ENCODE results near the gene DYNC2H1. TPM values are rescaled to one million over a fixed set of nuclear protein-coding genes. Genes with fewer than 3 reads are reported as not detected.

The DYNC2H1 gene
- total RNA-seq, 2 donors from 2014 or later, result 18.1 to 18.2 TPM

GRCh38 chr11:103079833-103080232 lies 29.4 kb upstream of the DYNC2H1 start:
- DNase-seq (ENCODE audit: low spot score), result no peak
- TF ChIP-seq POLR2A (IDR thresholded peaks at IDR 0.05) (no peak), CTCF (IDR thresholded peaks at IDR 0.05) (no peak), POLR2AphosphoS5 (IDR thresholded peaks at IDR 0.05) (no peak)
- Histone ChIP-seq H3K27ac (no peak overlapping the region), H3K4me3 (no peak overlapping the region), H3K4me1 (replicated peaks) (no peaks in the 10 kb centered on the region), H3K36me3 (no peaks in the 10 kb centered on the region), H3K9me3 (no peaks in the 10 kb centered on the region), H3K27me3 (replicated peaks; ENCODE audit: insufficient read depth) (no peaks in the 10 kb centered on the region)
- 68% methylated on average over 1 of the region's 1 CpG for WGBS
- intact Hi-C loops (cut with DNase I), result no loop called here

DNA sequence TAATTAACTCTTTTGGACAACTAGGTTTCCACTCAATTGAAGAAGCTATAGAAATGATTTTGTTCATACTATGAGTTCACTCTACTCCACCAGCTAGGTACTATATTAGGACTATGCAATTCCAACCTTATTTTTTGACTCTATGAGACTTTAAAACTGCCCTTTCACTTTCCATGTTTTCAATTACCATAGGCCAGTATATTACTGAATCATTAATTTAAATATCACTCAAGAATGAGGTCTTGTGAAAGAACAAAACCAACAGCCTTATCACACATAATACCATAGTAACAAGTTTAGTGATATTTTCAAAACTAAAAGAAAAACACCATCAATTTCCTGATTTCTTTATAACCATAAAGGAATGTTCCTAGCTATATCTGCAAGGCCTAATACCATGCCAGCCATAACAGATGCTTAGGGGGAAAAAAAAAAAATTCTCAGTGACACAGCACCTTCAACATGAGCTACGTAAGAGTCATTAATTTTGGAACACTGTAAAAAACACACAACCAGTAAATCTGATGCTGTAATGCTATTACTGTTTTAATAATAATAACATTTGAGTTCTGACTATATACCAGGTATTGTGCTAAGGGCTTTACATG lies 23.4 kb upstream of the DYNC2H1 start:
- Histone ChIP-seq H3K27ac (no peak overlapping the region), H3K27me3 (replicated peaks; ENCODE audit: insufficient read depth) (no peaks in the 10 kb centered on the region), H3K4me3 (no peak overlapping the region), H3K9me3 (no peaks in the 10 kb centered on the region), H3K36me3 (no peaks in the 10 kb centered on the region), H3K4me1 (replicated peaks) (no peaks in the 10 kb centered on the region)
- 86% methylated on average over 1 of the region's 1 CpG for WGBS
- no peak for DNase-seq (ENCODE audit: low spot score)
- intact Hi-C loops (cut with DNase I), result no loop called here
- TF ChIP-seq POLR2A (IDR thresholded peaks at IDR 0.05) (no peak), CTCF (IDR thresholded peaks at IDR 0.05) (no peak), POLR2AphosphoS5 (IDR thresholded peaks at IDR 0.05) (no peak)

GRCh38 chr11:103086461-103086860 lies 22.8 kb upstream of the DYNC2H1 start:
- Histone ChIP-seq H3K4me1 (replicated peaks) (no peaks in the 10 kb centered on the region), H3K36me3 (no peaks in the 10 kb centered on the region), H3K27ac (no peak overlapping the region), H3K9me3 (no peaks in the 10 kb centered on the region), H3K4me3 (no peak overlapping the region), H3K27me3 (replicated peaks; ENCODE audit: insufficient read depth) (no peaks in the 10 kb centered on the region)
- TF ChIP-seq POLR2A (IDR thresholded peaks at IDR 0.05) (no peak), POLR2AphosphoS5 (IDR thresholded peaks at IDR 0.05) (no peak), CTCF (IDR thresholded peaks at IDR 0.05) (no peak)
- intact Hi-C loops (cut with DNase I), result no loop called here
- DNase-seq (ENCODE audit: low spot score), result no peak

- no peaks in the 10 kb centered on the region for H3K27me3 ChIP-seq (replicated peaks; ENCODE audit: insufficient read depth)
- intact Hi-C loops (cut with DNase I), result no loop called here
- H3K27ac ChIP-seq, result peak overlapping the region; percentile 84 to 85
- WGBS, result under 1% methylated on average over 26 of the region's 26 CpGs
- peak overlapping the region; percentile 85 to 95 for H3K4me3 ChIP-seq
- peak; percentile 12 for DNase-seq (ENCODE audit: low spot score)
- TF ChIP-seq POLR2AphosphoS5 (IDR thresholded peaks at IDR 0.05) (no peak), POLR2A (IDR thresholded peaks at IDR 0.05) (no peak), CTCF (IDR thresholded peaks at IDR 0.05) (no peak)
- H3K9me3 ChIP-seq, result no peaks in the 10 kb centered on the region
- H3K4me1 ChIP-seq (replicated peaks), result no peaks in the 10 kb centered on the region
- no peaks in the 10 kb centered on the region for H3K36me3 ChIP-seq
Measured at GRCh38 chr11:103091064-103091800, 18.0 kb upstream of the DYNC2H1 start.

Data from prostate gland (tissue), 2 donors.